Ascending aorta (tissue), 2 donors: Measurements from ENCODE around the gene PABPN1L. TPM values are rescaled to one million over a fixed set of nuclear protein-coding genes. Genes with fewer than 3 reads are reported as not detected.

ENCODE experiments used
- DNase-seq, 2 donors: peaks; one replicate each; pipeline ENCODE4 v3.0.0-alpha.2; 2019; ENCODE audit warnings: low spot score in 2 of 2
- H3K27ac ChIP-seq, 2 donors: fragments of 200-600 bp; sonication (generic); one replicate each; pipeline ENCODE4 v1.5.1; 2016 to 2017; ENCODE audit warnings: mild to moderate bottlenecking in 1 of 2
- H3K27me3 ChIP-seq: fragments of 200-600 bp; sonication (generic); one replicate; pipeline ENCODE4 v1.5.1; 2017
- H3K36me3 ChIP-seq, 2 donors: fragments of 200-600 bp; sonication (generic); one replicate each; pipeline ENCODE4 v1.5.1; 2016
- H3K4me1 ChIP-seq, 2 donors: fragments of 200-600 bp; sonication (generic); one replicate each; pipeline ENCODE4 v1.5.1; 2016 to 2017; ENCODE audit warnings: mild to moderate bottlenecking in 1 of 2
- H3K4me3 ChIP-seq, 2 donors: fragments of 200-600 bp; sonication (generic); one replicate each; pipeline ENCODE4 v1.5.1; 2016 to 2017; ENCODE audit warnings: mild to moderate bottlenecking in 1 of 2
- H3K9me3 ChIP-seq, 2 donors: fragments of 200-600 bp; sonication (generic); one replicate each; pipeline ENCODE4 v1.5.1; 2016
- intact Hi-C: fragments of 100-400 bp; cut with DNase I; formaldehyde crosslinking; loops from one replicate; pipeline ENCODE4 v1.15.1; 2023
- total RNA-seq: library from RNA; depleted of rRNA; stranded (reverse); fragments of >200 nt; gene quantifications from one replicate; pipeline ENCODE4 v1.1.0, GENCODE V29; 2016
- TF ChIP-seq, protein P1 (sequence below), 3 experiments: fragments of 200-600 bp in 2 of 3; fragments of 450-650 bp in 1 of 3; sonication (generic) in 2 of 3; IDR thresholded peaks; one replicate each; pipeline ENCODE4 v1.5.1; 2016 to 2019; ENCODE audit warnings: antibody characterized with exemption in 3 of 3, mild to moderate bottlenecking in 1 of 3, moderate library complexity in 1 of 3

PABPN1L gene
- total RNA-seq, 1 donor from 2014 or later = not detected

DNA sequence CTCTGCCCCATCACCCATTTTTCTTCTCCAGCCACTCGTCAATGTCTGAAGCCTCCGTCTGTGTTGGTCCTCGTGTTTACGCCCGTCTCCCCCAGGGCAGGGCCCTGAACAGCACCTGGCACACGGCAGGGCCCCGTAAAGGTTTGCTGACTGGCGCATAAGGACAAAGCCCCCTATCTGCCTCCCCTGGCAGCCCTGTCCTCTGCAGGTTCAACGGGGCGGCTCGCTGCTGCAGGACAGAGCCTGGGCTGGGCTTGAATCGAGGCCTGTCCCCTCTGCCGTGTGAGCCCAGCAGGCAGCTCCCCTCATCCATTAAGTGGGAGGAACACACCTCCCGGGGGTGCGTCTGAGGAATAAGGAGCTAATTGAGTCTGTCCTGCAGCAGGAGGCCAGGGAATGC lies 46.1 kb upstream of the PABPN1L start:
- intact Hi-C loops = no loop called here
- Histone ChIP-seq H3K36me3 (no peaks in the 10 kb centered on the region), H3K4me1 (no peaks in the 10 kb centered on the region), H3K9me3 (no peaks in the 10 kb centered on the region), H3K27me3 (no peaks in the 10 kb centered on the region), H3K4me3 (no peak overlapping the region), H3K27ac (no peak overlapping the region)
- TF ChIP-seq, protein P1, sequence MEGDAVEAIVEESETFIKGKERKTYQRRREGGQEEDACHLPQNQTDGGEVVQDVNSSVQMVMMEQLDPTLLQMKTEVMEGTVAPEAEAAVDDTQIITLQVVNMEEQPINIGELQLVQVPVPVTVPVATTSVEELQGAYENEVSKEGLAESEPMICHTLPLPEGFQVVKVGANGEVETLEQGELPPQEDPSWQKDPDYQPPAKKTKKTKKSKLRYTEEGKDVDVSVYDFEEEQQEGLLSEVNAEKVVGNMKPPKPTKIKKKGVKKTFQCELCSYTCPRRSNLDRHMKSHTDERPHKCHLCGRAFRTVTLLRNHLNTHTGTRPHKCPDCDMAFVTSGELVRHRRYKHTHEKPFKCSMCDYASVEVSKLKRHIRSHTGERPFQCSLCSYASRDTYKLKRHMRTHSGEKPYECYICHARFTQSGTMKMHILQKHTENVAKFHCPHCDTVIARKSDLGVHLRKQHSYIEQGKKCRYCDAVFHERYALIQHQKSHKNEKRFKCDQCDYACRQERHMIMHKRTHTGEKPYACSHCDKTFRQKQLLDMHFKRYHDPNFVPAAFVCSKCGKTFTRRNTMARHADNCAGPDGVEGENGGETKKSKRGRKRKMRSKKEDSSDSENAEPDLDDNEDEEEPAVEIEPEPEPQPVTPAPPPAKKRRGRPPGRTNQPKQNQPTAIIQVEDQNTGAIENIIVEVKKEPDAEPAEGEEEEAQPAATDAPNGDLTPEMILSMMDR (IDR thresholded peaks at IDR 0.05) = no peak
- DNase-seq = no peak

DNA sequence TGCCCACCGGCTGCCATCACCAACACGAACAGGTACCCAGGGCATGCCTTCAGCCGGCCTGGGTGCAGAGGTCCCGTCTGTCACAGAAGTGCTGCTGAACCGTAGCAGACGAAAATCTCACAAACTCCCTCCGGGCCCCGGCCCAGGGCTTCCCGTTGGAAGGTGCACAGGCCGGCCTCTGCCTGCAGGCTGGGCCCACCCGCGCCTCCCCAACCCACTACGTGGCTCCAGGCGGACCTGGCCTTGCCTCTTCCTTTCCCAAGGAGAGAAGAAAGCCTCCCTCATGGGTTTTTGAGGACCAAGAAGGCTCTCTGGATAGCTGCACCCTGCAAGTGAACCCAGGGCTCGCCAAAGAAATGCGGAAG lies 45.5 kb upstream of the PABPN1L start:
- TF ChIP-seq, protein P1 (IDR thresholded peaks at IDR 0.05) = no peak
- Histone ChIP-seq H3K4me3 (no peak overlapping the region), H3K4me1 (no peaks in the 10 kb centered on the region), H3K36me3 (no peaks in the 10 kb centered on the region), H3K9me3 (no peaks in the 10 kb centered on the region), H3K27me3 (no peaks in the 10 kb centered on the region), H3K27ac (no peak overlapping the region)
- DNase-seq = no peak
- intact Hi-C loops = no loop called here

DNA sequence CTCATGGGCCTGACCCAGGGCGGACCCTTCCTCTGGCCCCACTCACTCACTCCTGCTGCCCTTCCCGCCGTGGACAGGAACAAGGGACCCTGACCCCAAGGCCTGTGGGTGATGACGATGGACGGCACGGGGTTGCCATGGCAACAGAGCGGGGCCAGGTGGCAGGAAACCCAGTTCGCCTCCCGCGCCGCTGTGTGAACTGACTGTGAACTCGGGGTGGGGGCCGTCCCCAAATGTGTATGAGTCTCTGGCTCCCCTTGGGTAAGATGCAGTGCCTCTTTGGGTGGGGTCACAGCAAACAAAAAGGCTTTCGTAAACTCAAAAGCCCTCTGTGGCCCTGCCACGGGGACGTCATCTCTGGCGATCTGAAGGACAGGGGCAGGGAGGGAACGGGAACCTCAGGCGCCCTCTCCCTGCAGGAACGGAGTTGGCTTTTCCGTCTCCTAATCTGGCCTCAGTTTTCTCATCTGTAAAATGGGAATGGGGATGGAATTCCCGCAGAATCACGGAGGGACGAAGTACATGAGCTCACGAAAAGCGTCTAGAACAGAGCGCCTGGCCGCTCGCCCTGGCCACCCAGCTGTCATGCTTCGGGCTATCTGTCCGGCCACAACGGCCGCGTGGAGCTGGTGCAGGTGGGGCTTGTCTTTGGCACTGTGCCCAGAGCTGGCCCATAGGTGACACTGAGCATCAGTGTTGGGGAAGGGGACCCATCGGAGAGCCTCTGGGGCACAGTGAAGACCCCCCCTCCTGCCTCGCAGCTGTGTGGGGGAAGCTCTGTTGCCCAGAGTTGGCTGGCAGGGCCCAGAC lies 44.9 kb upstream of the PABPN1L start:
- no peak overlapping the region for H3K4me3 ChIP-seq
- intact Hi-C loops = no loop called here
- DNase-seq = no peak
- TF ChIP-seq, protein P1 (IDR thresholded peaks at IDR 0.05) = no peak
- no peaks in the 10 kb centered on the region for H3K4me1 ChIP-seq
- no peak overlapping the region for H3K27ac ChIP-seq
- no peaks in the 10 kb centered on the region for H3K9me3 ChIP-seq
- no peaks in the 10 kb centered on the region for H3K27me3 ChIP-seq
- no peaks in the 10 kb centered on the region for H3K36me3 ChIP-seq

DNA sequence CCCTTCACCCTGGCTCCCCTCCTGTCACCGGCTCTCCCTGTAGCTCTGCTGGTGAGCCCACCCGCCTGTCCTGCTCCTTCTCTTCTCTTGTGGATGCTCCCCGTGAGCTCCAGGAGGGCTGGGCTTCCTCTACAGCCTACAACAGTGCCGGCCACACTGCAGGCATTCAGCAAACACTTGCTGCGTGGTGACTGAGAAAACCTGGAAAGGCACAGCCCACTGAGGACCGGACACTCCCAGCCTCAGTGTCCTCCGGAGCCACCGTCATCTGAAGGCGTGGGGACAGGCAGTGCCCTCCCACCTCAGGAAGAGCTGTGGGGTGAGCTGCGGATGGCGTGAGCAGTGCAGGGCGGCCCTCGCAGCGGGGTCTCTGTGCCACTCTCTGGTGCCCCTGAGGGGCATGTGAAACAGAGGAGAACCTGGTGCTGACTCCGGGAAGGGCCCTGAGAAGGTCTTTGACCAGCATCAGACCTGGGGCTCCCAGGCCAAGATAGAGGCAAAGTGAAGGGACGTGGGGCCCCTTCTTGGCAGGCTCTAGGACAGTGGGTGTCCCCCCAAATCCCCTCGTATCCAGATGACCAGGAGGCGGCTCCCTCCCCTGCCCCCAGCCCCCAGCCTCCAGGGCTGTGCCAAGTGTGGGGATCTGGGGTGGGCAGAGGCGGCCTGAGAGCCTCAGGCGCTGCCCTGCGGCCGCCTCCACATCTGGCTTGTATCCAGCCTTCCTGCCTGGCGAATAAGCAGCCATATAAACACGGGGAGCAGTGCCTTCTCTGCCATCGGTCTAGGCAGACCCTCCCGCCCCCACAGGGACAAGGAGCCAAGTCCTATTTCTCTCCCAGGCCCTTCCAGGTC lies 44.0 kb upstream of the PABPN1L start:
- DNase-seq = no peak
- Histone ChIP-seq H3K27me3 (no peaks in the 10 kb centered on the region), H3K4me1 (no peaks in the 10 kb centered on the region), H3K36me3 (no peaks in the 10 kb centered on the region), H3K27ac (no peak overlapping the region), H3K9me3 (no peaks in the 10 kb centered on the region), H3K4me3 (no peak overlapping the region)
- TF ChIP-seq, protein P1 (IDR thresholded peaks at IDR 0.05) = no peak
- intact Hi-C loops = no loop called here

DNA sequence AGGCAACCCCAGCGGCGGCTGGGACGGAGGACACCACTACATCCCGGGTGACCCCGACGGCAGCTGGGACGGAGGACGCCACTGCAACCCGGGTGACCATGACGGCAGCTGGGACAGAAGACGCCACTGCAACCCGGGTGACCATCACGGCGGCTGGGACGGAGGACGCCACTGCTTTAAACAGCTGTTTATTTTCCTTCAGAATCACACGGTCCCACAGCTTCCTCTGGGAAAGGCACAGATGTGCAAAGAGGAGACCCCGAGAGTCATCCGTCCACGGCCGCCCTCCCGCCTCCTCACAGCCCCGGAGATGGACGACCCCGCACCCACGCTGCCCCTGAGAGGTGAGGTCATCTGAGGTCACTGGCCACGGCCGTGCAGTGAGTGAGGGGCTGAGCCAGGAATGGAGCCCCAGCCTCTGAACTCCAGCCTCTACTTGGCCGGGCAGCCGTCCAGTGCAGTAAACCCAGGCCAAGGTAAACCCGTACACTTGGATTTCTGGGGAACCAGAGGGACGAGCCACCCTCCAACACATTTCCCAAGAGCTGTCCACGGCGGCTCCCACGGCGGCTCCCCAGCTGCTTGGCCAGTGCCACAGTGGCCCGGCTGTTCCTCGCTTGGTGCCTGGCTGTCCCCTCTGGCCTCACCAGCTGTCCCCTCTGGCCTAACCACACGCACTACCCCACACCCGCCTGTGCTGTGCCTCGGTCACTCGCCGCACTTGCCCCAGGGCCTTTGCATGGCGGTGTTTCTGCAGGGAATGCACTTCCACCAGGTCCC lies 43.2 kb upstream of the PABPN1L start:
- intact Hi-C loops = no loop called here
- TF ChIP-seq, protein P1 (IDR thresholded peaks at IDR 0.05) = no peak
- Histone ChIP-seq H3K9me3 (no peaks in the 10 kb centered on the region), H3K27ac (no peak overlapping the region), H3K27me3 (no peaks in the 10 kb centered on the region), H3K4me3 (no peak overlapping the region), H3K36me3 (no peaks in the 10 kb centered on the region), H3K4me1 (no peaks in the 10 kb centered on the region)
- no peak for DNase-seq
